HEK293 (cell line): ENCODE results near the gene HECTD4.
"Not testable (repeated sequence)": the region's sequence is repeated elsewhere in the genome, so short reads cannot be mapped to it uniquely, and the experiment has no call there.

Experiments
- ZFP3 ChIP-seq: fragments of 450-650 bp; formaldehyde crosslinking; IDR thresholded peaks from 2 replicates; pipeline ENCODE4 v1.5.1; 2016; ENCODE audit warnings: low read depth, missing biosample characterization, missing genetic modification characterization
- ZNF202 ChIP-seq: fragments of 450-650 bp; formaldehyde crosslinking; IDR thresholded peaks from 2 replicates; pipeline ENCODE4 v1.5.1; 2016; ENCODE audit warnings: missing biosample characterization, missing genetic modification characterization, borderline replicate concordance
- ZNF791 ChIP-seq: fragments of 450-650 bp; formaldehyde crosslinking; IDR thresholded peaks from 2 replicates; pipeline ENCODE4 v1.5.1; 2016; ENCODE audit warnings: missing biosample characterization, missing genetic modification characterization
- TF ChIP-seq, protein P1 (sequence below): fragments of 450-650 bp; formaldehyde crosslinking; IDR thresholded peaks from 2 replicates; pipeline ENCODE4 v1.5.1; 2016; ENCODE audit warnings: missing biosample characterization, missing genetic modification characterization

DNA sequence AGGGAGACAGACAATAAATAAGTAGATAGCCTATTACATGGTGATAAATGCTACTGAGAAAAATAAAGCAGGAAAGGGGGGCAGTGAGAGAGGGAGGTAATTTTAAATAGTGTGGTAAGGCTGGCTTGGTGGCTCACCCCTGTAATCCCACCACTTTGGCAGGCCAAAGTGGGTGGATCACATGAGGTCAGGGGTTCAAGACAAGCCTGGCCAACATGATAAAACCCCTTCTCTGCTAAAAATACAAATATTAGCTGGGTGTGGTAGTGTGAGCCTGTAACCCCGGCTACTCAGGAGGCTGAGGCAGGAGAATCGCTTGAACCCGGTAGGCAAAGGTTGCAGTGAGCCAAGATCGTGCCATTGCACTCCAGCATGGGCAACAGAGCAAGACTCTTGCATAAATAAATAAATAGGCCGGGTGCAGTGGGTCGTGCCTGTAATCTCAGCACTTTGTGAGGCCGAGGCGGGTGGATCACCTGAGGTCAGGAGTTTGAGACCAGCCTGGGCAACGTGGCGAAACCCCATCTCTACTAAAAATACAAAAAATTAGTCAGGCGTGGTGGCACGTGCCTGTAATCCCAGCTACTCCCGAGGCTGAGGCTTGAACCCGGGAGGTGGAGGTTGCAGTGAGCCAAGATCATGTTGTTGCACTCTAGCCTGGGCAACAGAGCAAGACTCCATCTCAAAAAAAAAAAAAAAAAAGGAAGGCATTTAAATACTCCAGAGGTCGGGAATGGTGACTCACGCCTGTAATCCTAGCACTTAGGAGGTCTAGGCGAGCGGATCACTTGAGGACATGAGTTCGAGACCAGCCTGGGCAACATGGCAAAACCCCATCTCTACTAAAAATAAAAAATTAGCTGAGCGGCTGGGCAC lies 271.2 kb downstream of the HECTD4 start:
- not testable (repeated sequence) for TF ChIP-seq ZNF791 (tag by site-specific recombination); ZFP3 (tag by site-specific recombination); ZNF202
- TF ChIP-seq, protein P1, sequence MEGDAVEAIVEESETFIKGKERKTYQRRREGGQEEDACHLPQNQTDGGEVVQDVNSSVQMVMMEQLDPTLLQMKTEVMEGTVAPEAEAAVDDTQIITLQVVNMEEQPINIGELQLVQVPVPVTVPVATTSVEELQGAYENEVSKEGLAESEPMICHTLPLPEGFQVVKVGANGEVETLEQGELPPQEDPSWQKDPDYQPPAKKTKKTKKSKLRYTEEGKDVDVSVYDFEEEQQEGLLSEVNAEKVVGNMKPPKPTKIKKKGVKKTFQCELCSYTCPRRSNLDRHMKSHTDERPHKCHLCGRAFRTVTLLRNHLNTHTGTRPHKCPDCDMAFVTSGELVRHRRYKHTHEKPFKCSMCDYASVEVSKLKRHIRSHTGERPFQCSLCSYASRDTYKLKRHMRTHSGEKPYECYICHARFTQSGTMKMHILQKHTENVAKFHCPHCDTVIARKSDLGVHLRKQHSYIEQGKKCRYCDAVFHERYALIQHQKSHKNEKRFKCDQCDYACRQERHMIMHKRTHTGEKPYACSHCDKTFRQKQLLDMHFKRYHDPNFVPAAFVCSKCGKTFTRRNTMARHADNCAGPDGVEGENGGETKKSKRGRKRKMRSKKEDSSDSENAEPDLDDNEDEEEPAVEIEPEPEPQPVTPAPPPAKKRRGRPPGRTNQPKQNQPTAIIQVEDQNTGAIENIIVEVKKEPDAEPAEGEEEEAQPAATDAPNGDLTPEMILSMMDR (tag by site-specific recombination): not testable (repeated sequence)
